ENCODE measurements around the gene SAMD4A.

- TF ChIP-seq CTCF (IDR thresholded peaks at IDR 0.05), result no peak
- no peak for TF ChIP-seq POLR2A (IDR thresholded peaks at IDR 0.05)
- no peak for TF ChIP-seq POLR2AphosphoS5 (IDR thresholded peaks at IDR 0.05)
- TF ChIP-seq EP300 (IDR thresholded peaks at IDR 0.05; ENCODE audit: low read depth), result no peak
Observed at GRCh38 chr14:54747616-54748015, 180.7 kb downstream of the SAMD4A start.

Data from transverse colon (tissue), 4 donors.